Fibroblast of skin of right quadriceps (primary cell): ENCODE results near the gene HSDL1.

Source experiments
- DNase-seq: peaks from one replicate; pipeline ENCODE4 v3.0.0-alpha.2; 2013

The HSDL1 gene

GRCh38 chr16:84104231-84104630, 40.7 kb downstream of the HSDL1 start:
- DNase-seq, result no peak

DNA sequence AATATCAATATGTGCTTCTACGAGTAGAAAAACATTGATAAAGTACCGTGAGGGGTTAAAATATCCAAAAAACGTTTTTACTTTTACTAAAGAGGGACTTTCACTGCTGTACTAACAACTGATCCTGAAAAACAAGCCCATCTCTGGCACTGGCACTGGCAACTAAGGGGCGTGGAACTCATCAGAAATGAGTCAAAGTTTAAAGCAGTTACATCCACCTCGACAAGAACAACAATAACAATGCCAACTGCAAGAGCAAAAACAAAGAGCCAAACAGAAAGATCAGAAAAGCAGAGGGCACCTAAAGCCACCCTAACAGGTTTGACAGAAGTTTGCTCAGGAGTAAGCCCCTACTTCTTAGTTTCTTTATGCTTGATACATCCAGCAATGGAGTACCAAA, 41.3 kb downstream of the HSDL1 start:
- DNase-seq, result no peak

DNA sequence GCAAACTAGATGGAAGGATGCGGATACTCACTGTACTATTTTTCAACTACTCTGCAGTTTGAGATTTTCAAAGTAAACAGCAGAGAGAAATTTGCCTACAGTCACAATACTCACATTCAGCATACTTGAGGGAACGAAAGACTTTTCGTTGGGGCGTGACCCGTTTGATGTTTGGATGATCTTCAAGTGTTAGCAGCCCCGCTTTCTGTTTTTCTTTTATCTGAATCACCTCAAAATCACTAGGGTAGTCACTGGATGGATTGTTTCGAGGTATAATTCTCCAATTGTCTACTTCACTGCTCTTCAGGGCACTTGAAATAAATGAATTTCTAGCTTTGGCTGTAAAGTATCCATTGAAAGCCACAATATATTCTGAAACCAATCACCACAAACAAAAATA, 46.0 kb downstream of the HSDL1 start:
- DNase-seq, result no peak

- DNase-seq, result no peak
Measured at GRCh38 chr16:84096447-84097005, 48.5 kb downstream of the HSDL1 start.

GRCh38 chr16:84095466-84095865, 49.5 kb downstream of the HSDL1 start:
- DNase-seq, result no peak

DNA sequence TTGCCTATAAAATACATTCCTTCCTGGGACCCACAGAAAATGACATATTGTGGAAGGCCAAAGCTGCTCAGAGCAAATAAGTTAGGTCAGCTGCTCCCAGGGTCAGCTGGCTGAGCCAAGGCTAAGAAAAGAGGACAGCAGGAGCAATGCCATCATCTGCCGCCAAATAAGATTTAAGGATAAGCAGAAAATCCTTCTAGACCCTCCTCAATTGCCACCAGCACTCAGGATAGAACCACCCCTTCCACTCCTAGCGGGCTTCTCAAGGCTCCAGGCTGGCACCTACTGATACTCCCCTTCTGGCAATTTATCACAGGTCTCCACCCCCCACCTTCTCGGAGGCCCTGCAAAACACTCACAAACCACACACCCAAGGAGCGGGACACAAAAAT, 51.1 kb downstream of the HSDL1 start:
- DNase-seq, result no peak

GRCh38 chr16:84093120-84093878, 51.7 kb downstream of the HSDL1 start:
- DNase-seq, result no peak

GRCh38 chr16:84091460-84091859, 53.5 kb downstream of the HSDL1 start:
- peak; percentile 13 for DNase-seq

DNA sequence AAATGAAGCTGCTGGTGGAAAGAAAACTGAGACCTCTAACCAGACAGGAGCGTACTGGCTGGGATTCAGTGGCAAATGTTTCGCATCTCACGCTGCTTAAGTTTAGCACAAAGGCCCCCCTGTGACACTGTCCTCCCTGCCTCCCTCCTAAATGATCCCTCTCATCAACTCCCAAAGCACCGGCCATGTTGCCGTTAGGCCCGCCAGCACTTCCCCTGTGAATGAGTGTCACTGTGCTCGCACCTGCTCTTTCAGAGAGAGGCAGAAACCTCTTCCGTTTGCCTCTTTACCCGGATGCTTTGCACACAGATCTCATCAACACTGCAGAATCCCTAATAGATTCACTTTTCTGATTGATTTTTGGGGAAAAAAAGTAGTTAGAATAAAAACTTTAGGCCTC, 54.8 kb downstream of the HSDL1 start:
- DNase-seq, result no peak

DNA sequence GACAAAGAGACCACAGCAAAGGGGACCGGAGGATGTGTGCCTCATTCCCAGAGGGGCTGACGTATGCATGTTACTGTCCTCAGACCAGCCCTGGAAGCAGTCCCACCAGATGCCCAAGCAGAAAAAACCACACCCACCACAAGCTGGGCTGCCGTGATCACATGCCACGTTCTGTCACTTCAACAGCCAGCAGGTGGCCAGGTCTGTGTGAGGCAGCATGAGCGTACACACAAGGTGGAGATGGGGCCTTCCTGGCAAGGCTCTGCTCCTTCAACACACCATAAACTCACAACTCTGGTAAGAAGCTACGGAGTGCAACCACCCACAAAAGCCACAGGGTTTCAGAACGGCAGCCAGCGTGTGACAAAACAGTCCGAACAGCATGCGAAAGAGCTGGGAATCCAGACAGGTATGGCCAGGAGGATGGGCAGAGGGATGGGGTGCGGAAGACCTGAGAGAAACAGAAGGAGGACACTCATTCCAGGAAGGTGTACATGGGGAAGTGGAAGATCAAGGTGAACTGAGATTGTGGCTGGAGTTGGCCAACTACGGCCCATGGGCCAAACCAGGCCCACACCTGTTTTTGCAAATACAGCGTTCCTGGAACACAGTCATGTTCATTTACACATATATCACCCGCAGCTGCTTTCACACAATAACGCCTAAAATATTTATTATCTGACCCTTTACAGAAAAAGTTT, 56.1 kb downstream of the HSDL1 start:
- no peak for DNase-seq

DNA sequence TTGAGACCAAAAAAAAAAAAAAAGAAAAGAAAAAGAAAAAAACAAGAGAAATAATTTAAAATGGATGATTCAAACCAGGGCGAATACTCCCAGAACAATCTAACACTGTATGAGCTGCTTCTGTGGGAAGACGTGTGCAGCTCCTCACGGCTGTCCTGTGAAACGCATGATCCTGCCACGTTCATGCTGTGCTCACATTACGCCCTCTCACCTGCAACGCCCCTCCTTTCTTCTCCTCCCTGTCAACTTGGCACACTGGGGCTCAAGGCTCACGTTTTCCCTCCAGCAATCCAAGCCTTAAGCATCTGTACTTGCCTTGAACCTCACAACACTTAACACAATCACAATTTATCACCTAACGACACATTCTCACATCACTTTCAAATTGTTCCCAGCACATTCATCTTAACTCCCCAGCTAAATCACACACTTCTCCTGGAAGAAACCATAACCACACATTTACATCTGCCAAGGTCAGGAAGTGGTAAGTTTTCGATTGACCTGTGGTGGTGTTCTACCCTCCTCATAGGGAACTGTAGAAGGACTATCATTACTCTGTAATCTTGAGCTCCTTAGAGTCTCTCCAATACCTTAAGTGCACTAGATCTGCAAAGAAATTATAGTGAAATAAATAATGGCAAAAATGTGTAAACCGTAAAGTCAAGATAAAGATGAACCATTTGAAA, 57.4 kb downstream of the HSDL1 start:
- no peak for DNase-seq

DNA sequence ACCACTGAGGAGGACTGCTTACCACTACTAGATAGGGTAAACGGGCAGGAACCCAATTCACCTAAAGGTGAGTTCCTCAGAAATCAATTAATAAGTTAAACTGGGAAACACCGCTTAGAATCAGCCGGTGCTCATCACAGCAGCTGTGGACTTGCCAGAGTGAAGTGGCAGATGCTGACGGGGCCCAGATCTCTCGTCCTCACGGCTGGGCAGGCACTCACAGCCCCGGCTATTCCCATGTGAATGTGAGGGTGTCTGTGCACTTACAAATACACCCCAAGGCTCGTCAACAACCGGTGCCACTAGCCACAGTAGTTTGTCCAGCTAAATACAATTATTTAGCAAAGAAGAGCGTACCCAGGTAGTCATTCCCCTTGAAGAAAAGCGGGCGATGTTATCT, 58.0 kb downstream of the HSDL1 start:
- DNase-seq, result no peak

DNA sequence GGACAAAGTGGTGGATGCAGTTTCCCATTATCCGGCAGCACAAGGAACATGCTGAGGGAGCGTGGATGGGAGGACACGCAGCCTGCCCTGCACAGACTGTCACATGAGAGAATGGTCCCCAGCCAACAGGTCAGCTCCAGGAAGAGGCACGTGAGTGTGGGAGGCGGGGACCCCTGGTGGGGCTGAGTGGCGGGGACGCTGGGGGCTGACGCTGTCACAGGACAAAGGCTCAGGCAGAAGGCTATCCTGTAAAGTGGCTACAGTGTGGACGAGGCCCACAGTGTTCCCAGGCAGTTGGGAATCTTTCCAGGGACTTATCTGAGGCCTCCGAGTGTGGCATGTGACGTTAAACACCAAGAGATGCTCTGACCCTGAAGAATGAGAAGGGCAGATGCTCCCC, 58.6 kb downstream of the HSDL1 start:
- DNase-seq, result no peak

- DNase-seq, result no peak
Measured at GRCh38 chr16:84085773-84086172, 59.2 kb downstream of the HSDL1 start.

DNA sequence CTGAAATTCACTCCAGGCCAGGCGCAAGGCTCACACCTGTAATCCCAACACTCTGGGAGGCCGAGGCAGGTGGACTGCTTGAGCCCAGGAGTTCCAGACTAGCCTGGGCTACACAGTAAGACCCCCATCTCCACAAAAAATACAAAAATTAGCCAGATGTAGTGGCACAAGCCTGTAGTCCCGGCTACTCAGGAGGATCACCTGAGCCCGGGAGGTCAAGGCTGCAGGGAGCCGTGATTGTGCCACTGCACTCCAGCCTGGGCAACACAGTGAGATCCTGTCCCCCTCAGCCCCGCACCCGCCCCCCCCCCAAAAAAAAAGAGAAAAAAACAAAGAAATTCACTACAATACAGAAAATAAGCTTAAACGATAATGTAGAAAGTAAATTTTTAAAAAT, 59.7 kb downstream of the HSDL1 start:
- no peak for DNase-seq

DNA sequence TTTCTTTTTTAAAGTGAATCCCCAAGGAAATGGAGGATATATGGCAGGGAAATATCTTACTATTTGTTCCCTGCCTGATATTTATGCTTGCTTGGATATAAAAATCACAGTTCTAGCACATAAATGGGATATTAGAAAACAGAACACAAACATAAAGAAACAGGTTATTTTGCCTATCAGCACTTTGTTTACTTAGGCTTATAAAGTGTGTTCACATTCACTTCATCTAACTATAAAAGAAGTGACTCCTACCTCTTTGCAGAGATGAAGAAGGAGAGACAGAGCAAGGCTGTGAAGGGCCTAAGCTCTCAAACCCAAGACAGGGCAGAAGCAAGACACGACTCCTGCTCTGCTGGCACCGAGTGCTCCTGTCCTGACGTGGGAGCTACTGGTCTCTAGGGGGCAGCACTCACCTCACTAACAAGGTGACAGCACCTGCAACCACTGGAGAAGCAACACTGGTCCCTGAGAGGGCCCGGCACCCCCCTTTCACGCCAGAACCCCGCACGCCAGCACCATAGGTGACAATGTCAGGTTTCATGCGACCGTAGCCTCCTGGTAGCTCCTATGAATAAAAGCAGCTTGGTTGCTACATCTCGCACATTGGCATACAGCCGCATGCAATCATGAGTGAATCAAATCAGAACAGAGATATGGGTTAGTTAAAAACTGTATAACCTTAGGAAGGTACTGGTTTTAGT, 60.3 kb downstream of the HSDL1 start:
- DNase-seq, result peak; percentile 53

- DNase-seq, result no peak
Measured at GRCh38 chr16:84082835-84083569, 62.0 kb downstream of the HSDL1 start.

DNA sequence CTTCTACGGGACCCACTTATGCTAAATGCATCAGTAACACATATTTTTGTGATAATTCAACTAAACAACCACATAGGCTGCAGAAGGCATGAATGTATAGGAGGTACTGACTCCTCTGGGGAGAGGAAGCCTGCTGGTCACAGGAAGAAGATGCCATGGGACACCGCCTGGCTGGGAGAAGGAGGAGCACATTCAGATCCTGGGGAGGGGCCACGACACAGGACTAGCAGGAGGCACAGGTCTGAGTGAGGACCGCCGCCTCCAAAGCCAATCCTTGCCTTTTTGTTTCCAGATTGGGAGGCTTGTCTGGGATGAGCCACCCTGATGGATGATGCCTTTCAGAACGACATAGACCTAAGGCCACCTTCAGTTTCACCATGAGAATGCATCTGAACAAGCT, 62.9 kb downstream of the HSDL1 start:
- DNase-seq, result no peak

GRCh38 chr16:84081446-84081989, 63.5 kb downstream of the HSDL1 start:
- no peak for DNase-seq

DNA sequence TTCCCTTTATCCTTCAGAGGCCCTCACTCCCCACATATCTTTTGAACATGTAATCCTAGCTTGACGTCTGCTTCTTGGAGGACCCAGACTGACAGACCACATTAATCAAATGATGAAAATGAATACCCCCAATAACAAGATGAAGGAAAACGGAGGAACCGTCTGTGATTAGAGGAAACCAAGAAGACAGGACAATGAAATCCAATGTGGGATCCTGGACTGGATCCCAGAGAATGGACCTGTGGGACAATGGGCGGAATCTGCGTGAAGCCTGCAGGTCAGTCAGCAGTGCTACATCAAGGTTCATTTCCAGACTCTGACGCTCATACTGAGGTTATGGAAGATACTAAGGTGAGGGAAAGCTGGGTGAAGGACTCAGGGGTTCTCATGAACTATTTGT, 64.2 kb downstream of the HSDL1 start:
- DNase-seq, result no peak

DNA sequence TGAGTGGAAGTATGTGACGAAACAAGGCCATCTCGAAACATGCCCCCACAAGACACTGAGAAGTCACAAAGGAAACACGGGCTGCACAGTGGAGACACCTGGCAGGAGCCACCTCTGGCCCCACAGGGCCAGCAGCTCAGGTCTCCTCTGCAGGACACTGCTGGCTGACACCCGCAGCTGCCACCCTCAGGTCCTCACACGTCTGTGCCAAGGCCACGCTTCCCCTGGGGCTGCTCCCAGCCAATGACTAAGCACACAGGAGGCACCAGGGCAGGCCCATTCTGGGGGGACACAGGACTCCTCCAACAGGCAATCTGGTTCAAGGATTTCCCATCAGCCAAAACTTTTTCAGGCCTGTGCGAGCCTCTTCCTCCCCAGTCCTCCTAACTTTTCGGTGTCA, 64.6 kb downstream of the HSDL1 start:
- no peak for DNase-seq

GRCh38 chr16:84079664-84080063, 65.3 kb downstream of the HSDL1 start:
- DNase-seq, result no peak
